ENCODE results near the gene FAM241B.
A peak's percentile ranks its signal among the peaks of the same experiment; 100 is the strongest.

The FAM241B gene

DNA sequence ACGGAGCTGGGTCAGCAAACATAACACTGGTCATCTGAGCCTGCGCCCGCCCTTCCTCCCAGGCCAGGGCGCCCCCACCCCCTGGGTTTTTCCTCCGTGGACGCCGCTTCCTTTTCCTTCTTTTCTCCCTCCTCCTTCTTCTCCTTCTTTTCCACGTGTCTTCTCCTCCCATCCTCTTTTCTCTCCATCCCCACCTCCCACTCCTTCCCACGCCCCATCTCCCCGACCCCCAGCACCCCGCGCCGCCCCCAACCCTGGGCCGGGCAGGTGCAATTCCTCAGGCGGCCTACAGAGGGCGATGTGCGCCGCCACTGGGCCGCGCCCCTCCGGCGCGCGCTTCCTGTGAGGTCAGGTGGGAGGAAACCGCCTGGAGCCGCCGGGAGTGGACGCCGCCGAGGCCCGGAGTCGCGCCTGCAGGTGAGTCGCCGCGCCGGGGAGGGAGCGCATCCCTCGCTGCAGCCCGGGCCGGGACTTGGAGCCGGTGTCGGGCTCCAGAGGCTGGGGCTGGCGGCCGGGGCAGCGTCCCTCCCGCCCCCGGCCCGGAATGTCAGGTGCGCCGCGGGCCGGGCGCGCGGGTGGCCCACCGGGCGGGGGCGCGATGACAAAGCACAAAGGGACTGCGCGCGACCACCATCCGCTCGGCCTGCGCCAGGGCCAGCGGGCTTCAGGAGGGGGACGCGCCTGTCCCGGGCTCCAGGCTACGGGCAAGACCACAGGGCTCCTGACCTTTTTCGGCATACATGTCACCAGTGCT, at the start of gene FAM241B:
TSS of gene FAM241B (plus strand) at position 351 of the 754 bp plus-strand sequence. CDS start 1,497 bp downstream, outside the sequence.
- peak; percentile 83 for DNase-seq

- no peak for DNase-seq
Observed at GRCh38 chr10:69580435-69580834, 49.6 kb upstream of the FAM241B start.

- no peak for DNase-seq
Observed at GRCh38 chr10:69583106-69583505, 46.9 kb upstream of the FAM241B start.

- no peak for DNase-seq
Observed at GRCh38 chr10:69584624-69585023, 45.4 kb upstream of the FAM241B start.

GRCh38 chr10:69588358-69588757, 41.7 kb upstream of the FAM241B start:
- no peak for DNase-seq

DNA sequence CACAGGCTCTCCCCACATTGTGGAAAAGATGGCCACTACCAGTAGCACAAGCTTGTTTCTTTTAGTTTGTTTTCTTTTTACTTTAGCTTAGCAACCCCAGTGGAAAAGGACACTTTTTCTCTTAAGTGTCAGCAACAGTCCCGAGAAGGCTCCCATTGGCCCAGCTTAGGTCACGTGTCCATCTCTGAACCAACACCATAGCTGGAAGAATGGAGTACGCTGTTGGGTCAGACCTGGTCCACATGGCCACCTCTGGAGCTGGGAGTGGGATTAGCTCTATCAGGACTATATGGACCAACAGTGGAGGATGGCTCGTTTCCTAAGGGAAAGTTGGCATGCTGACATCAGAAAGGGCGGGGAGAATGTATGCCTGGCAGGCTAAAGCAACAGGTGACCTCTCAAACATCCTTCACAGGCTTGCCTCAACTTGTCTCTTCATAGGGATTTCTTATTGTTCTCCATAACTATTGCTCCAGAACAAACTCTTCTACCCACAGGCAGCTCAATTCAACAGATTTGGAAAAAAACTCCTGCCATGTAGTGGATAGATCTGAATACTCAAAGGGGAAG, 29.2 kb upstream of the FAM241B start:
- DNase-seq = no peak

- DNase-seq = no peak
Observed at GRCh38 chr10:69609077-69609476, 21.0 kb upstream of the FAM241B start.

GRCh38 chr10:69612760-69613159, 17.3 kb upstream of the FAM241B start:
- DNase-seq = no peak

DNA sequence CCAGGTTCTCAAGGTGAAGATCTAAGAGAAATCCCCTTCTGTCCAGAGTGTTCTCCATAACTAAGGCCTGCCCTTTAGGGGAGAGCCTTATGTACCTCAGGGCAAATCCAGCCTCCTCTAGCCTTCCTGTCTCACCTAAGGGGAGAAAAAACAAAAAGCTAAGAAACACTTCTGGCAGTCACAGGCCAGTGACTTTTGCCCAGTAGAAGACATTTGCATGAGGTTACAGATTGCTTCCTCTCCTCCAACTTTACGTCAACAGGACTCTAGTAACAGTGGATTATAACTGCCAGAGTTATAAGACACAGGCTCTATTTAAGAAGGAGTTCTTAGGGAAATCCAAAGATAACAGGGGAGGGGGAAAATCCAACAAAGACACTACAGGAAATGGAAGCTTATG, 15.9 kb upstream of the FAM241B start:
- DNase-seq = no peak

- DNase-seq = no peak
Observed at GRCh38 chr10:69616358-69616757, 13.7 kb upstream of the FAM241B start.

DNA sequence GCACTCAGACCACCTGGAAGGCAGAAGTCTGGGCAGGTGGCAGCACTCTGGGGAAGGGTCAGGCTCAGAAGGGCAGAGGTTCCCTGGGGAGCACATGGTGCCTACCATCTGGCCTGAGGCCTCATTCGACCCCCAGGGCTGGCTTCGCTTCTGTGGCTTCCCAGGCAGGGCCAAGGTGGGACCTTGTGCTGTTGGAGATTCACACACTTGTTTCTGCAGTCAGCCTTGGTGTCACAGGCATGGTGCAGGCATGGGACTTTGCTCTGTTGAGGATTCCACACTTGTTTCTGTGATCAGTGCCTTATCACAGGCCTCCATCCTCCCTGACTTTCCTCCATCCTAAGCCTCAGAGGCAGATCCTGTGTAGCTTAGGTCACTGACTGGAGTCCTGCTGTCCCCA, 11.3 kb upstream of the FAM241B start:
- DNase-seq = no peak

GRCh38 chr10:69619626-69620025, 10.4 kb upstream of the FAM241B start:
- no peak for DNase-seq

DNA sequence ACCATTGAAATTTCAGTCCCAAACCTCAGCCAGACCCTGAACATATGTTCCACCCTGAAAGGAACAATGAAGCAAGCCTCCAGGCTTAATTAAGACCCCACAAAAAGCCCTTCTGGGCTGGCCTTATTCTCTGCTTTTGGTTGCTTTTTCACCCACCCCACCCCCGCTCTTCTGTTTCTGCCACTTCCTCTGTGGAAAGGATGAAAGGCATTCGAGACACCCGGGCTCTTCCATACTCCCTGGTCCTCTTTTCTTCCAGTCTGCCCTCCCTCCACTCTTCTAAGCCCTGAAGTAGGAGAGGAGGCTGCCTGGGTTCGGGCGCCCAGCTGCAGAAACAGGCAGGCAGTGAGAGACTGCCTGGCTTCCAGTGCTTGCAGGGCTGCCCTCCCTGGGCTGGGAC, 9.4 kb upstream of the FAM241B start:
- no peak for DNase-seq

- no peak for DNase-seq
Observed at GRCh38 chr10:69624245-69624786, 5.7 kb upstream of the FAM241B start.

DNA sequence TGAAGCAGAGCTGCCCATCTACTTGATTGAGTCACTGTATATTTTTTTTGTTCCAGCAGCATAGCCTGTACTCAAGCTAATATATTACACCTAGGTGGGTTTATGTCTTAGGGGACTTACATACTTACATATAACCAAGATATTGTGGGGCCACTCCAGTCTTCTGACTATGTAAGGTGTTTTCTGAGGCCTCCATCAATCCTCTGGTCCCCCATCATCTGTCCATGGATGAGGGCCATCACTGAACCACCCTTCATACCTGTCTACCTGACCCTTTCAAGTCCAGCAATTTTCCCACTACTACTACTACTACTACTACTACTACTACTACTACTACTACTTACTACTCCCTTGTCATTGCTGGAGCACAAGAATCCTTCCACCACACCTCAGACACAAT, 3.2 kb upstream of the FAM241B start:
- no peak for DNase-seq

GRCh38 chr10:69628891-69629290, 1.2 kb upstream of the FAM241B start:
- DNase-seq = no peak

- DNase-seq = no peak
Observed at GRCh38 chr10:69629519-69629896, 539 bp upstream of the FAM241B start.

GRCh38 chr10:69630651-69631400, 779 bp downstream of the FAM241B start:
- DNase-seq = no peak

- DNase-seq = no peak
Observed at GRCh38 chr10:69631566-69631965, 1.5 kb downstream of the FAM241B start.

DNA sequence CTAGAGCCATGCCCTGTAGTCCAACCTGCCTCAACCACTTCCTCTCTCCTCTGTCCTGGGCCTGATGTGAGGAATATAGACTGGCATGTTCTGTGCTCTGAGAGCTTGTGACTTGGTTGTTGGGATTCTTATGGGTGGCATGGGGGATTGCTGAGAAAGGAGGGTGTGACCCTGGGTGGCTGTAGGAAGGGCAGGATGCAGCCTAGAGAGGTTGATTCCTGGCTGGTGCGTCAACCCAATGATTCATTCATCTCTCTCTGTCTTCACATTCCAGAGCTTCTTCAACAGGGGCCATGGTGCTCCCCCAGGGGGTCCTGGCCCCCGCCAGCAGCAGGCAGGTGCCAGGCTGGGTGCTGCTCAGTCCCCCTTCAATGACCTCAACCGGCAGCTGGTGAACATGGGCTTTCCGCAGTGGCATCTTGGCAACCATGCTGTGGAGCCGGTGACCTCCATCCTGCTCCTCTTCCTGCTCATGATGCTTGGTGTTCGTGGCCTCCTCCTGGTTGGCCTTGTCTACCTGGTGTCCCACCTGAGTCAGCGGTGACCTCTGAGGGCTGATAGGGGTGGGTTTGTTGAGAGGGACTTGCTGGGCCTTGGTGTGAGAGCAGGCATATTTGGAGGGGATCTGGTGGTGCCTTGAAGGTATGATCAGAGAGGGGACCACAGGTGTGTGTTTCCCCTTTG, 2.6 kb downstream of the FAM241B start:
- peak; percentile 15 for DNase-seq

DNA sequence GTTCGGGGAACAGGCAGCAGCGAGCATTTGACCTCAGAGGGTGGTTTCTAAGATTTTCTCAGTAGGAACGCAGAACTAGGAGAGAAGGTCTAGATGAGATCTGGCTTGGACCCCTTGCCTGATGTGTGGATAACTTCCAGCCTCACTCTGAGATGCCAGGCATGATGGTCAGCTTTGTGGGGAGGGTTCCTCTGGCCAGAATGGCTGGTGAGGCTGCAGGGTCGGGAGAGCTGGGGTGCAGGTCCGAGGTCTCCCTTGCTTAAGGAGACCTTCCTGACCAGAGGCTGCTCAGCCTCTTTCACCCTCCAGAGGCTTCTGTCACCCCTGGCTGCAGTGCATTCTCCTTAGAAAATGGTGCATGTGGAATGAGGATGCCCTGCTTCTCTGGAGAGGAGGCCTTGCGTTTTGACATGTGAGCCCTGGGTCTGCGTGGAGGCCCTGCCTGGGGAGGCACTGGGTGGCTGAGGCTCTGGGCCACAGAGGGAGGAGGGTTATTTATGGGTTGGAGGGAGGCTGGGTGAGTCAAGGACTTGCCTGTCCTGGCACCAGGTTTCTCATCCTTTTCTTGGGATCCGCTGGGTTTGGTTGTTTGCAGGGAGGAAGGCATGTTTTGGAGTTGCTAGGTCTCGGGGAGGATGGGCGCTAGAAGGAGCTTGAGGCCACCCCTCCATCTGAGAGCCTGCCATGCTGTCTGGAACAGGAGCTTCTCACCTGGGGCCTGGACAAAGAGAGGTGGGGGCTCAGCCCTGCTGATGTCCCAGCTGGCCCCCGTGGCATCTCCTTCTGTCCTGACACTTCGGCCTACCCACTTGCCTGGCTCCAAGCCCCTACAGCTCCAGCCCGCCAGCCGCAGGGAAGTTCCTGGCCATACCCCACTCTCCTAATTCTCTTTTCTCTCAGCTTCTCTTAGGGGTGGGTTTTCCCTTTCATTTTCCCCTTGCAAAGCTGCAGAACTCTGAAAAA, 3.9 kb downstream of the FAM241B start:
- DNase-seq = peak; percentile 13
